Fibroblast of skin of right quadriceps (primary cell): Measurements from ENCODE around the gene ZNRF3.
"Not testable (repeated sequence)": the region's sequence is repeated elsewhere in the genome, so short reads cannot be mapped to it uniquely, and the experiment has no call there.

Experiments used
- DNase-seq: peaks from one replicate; pipeline ENCODE4 v3.0.0-alpha.2; 2013

ZNRF3 gene

GRCh38 chr22:28935140-28935539, 51.8 kb downstream of the ZNRF3 start:
- DNase-seq: no peak

- DNase-seq: no peak
These were observed 52.3 kb downstream of the ZNRF3 start for GRCh38 chr22:28935713-28936112.

GRCh38 chr22:28936200-28936599, 52.8 kb downstream of the ZNRF3 start:
- DNase-seq: no peak

- no peak for DNase-seq
These were observed 54.0 kb downstream of the ZNRF3 start for GRCh38 chr22:28937206-28938025.

- DNase-seq: no peak
These were observed 55.0 kb downstream of the ZNRF3 start for GRCh38 chr22:28938286-28938833.

GRCh38 chr22:28939394-28939793, 56.0 kb downstream of the ZNRF3 start:
- no peak for DNase-seq

- no peak for DNase-seq
These were observed 56.6 kb downstream of the ZNRF3 start for GRCh38 chr22:28939932-28940331.

GRCh38 chr22:28940441-28940840, 57.1 kb downstream of the ZNRF3 start:
- DNase-seq: no peak

GRCh38 chr22:28942333-28942732, 59.0 kb downstream of the ZNRF3 start:
- DNase-seq: no peak

- no peak for DNase-seq
These were observed 59.6 kb downstream of the ZNRF3 start for GRCh38 chr22:28942801-28943500.

GRCh38 chr22:28943501-28943879, 60.1 kb downstream of the ZNRF3 start:
- DNase-seq: peak; percentile 10

- DNase-seq: no peak
These were observed 63.8 kb downstream of the ZNRF3 start for GRCh38 chr22:28947125-28947524.

GRCh38 chr22:28948424-28948823, 65.1 kb downstream of the ZNRF3 start:
- no peak for DNase-seq

- DNase-seq: not testable (repeated sequence)
These were observed 65.6 kb downstream of the ZNRF3 start for GRCh38 chr22:28948860-28949551.

- DNase-seq: peak; percentile 63
These were observed 66.4 kb downstream of the ZNRF3 start for GRCh38 chr22:28949788-28950187.

- DNase-seq: no peak
These were observed 67.4 kb downstream of the ZNRF3 start for GRCh38 chr22:28950617-28951411.

GRCh38 chr22:28951530-28951929, 68.2 kb downstream of the ZNRF3 start:
- no peak for DNase-seq

GRCh38 chr22:28951969-28952521, 68.7 kb downstream of the ZNRF3 start:
- DNase-seq: peak; percentile 11

GRCh38 chr22:28952857-28953256, 69.5 kb downstream of the ZNRF3 start:
- peak; percentile 62 for DNase-seq

GRCh38 chr22:28953403-28953802, 70.0 kb downstream of the ZNRF3 start:
- no peak for DNase-seq

GRCh38 chr22:28953976-28954880, 70.9 kb downstream of the ZNRF3 start:
- DNase-seq: no peak
